ENCODE measurements around the gene SCN1A.

The SCN1A gene

DNA sequence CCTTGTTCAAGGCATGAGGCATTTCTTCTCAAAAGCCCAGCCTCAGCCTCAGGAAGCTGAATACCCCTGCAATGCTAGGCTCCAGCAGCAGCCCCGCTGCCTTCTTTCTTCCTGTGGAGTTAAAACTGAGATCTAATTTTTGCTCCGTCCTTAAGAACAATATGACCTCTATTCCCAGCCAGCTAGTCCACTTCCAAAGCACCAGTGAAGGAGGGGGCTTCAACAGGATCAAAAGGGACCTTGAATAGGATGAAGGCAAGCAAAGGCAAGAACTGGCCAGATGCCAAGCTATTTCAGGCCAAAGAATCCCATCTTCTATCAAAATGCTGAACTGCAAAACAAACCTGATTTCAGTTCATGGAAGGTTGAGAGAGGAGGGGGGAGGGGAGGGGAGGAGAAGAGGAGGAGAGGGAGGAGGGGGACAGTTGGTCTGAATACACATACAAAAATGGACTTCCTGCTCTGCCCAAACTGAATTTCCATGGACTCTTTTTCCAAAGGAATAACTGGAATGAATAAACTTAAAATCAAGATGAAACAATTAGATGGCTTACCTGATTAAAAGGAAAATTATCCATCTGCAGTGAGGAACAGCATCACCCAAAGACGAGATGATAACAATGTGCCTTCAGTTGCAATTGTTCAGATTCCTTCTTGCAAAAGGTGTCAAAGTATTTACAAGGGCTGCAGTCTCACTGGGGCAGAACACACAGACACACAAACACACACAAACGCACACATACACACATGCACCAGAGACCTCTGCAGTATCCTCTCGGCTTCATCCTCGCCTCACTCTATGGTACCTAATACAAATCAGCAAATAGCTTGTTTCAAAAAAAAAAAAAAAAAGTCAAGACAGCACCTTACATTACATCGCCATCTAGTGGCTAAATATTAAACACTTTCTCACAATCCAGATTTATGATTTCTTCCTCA, at the start of gene SCN1A:
TSS of gene SCN1A (minus strand) at position 804 of the 939 bp plus-strand sequence. CDS start 54,399 bp downstream, outside the sequence.
- no peak within 1 kb of the TSS for H3K4me3 ChIP-seq (ENCODE audit: low read depth, low read length)
- TF ChIP-seq, protein P1, sequence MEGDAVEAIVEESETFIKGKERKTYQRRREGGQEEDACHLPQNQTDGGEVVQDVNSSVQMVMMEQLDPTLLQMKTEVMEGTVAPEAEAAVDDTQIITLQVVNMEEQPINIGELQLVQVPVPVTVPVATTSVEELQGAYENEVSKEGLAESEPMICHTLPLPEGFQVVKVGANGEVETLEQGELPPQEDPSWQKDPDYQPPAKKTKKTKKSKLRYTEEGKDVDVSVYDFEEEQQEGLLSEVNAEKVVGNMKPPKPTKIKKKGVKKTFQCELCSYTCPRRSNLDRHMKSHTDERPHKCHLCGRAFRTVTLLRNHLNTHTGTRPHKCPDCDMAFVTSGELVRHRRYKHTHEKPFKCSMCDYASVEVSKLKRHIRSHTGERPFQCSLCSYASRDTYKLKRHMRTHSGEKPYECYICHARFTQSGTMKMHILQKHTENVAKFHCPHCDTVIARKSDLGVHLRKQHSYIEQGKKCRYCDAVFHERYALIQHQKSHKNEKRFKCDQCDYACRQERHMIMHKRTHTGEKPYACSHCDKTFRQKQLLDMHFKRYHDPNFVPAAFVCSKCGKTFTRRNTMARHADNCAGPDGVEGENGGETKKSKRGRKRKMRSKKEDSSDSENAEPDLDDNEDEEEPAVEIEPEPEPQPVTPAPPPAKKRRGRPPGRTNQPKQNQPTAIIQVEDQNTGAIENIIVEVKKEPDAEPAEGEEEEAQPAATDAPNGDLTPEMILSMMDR (IDR thresholded peaks at IDR 0.05; ENCODE audit: control insufficient read depth, extremely low read depth, insufficient read depth): peak; percentile 45
- no peak for DNase-seq (ENCODE audit: low read depth)

GRCh38 chr2:166173263-166173662, 45.4 kb upstream of the SCN1A start:
- TF ChIP-seq, protein P1 (IDR thresholded peaks at IDR 0.05; ENCODE audit: control insufficient read depth, extremely low read depth, insufficient read depth): no peak
- H3K4me3 ChIP-seq (ENCODE audit: low read depth, low read length): no peak overlapping the region
- no peak for DNase-seq (ENCODE audit: low read depth)

DNA sequence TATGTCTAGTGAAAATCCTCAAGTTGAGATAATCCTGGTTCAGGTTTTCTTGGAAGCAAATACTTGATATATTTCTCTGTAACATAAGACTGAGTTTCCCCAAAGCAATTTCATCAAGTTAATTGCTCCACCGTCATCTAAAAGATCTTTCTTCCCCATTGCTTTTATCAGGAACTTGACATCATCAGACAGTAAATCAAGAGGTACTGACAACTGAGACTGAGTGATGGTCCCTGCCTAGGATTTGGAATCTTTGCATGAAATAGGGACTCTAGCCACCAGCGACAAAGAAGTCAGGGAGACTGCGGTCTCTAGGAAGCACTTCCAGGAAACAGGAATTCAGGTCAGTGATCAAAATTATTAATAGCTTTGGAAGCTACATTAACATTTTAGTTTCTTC, 43.4 kb upstream of the SCN1A start:
- no peak for DNase-seq (ENCODE audit: low read depth)
- no peak overlapping the region for H3K4me3 ChIP-seq (ENCODE audit: low read depth, low read length)
- TF ChIP-seq, protein P1 (IDR thresholded peaks at IDR 0.05; ENCODE audit: control insufficient read depth, extremely low read depth, insufficient read depth): no peak

DNA sequence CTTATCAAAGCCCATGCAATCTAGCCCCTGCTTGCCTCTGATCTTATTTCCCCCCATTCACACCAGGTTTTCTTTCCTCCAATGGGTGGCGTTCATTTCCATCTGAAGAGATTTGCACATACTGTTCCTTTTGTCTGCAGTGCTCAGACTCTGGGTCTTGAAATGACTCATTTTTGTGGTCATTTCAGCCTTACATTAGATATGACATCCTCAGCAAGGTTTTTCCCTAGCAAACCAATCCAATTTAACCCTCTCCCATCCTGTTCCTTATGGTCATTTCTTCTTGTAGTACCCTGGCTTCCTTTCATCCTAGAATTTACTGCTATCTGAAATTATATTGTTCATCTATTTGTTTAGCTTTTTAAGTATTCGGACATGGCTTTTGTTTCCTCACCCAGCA, 42.5 kb upstream of the SCN1A start:
- TF ChIP-seq, protein P1 (IDR thresholded peaks at IDR 0.05; ENCODE audit: control insufficient read depth, extremely low read depth, insufficient read depth): no peak
- DNase-seq (ENCODE audit: low read depth): no peak
- H3K4me3 ChIP-seq (ENCODE audit: low read depth, low read length): no peak overlapping the region

DNA sequence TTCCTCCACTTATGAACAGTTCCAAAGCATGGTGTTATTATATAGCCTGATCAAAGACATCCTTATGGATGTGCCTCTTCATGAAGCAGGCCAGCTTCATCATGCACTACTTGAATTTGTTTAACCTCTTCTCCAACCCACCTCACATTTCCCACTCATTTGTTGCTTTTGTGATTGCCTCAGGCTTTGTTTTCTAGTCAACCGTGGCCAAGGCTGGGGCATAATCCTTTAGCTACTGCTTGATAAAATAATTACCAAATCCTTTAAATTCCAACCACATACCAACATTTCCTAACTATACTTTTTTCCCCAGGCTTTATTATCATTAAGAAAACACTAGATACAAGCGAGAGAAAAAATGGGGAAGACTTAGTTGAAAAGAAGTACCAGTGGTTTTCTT, 39.6 kb upstream of the SCN1A start:
- H3K4me3 ChIP-seq (ENCODE audit: low read depth, low read length): no peak overlapping the region
- no peak for DNase-seq (ENCODE audit: low read depth)
- TF ChIP-seq, protein P1 (IDR thresholded peaks at IDR 0.05; ENCODE audit: control insufficient read depth, extremely low read depth, insufficient read depth): no peak

DNA sequence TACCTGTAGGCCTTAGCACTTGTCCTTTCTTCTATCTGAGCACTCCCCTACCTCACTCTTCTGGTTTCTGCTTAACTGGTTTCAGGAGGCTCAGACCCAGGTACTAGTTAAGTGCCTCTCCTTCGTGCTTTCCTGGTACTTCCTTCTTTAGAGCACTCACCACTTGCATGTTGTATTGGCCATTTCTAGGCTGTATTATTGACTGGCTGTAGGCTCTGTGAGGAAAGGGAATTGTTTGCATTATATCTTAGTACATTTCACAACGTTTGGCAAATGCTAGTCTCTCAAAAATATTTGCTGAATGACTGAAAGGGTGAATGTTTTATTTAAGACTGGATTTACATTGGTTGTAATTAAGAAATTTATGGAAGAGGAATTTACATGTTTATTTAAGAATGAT, 36.0 kb upstream of the SCN1A start:
- no peak overlapping the region for H3K4me3 ChIP-seq (ENCODE audit: low read depth, low read length)
- TF ChIP-seq, protein P1 (IDR thresholded peaks at IDR 0.05; ENCODE audit: control insufficient read depth, extremely low read depth, insufficient read depth): no peak

More for the DNA sequence above, 36.0 kb upstream of the SCN1A start:
- no peak for DNase-seq (ENCODE audit: low read depth)

Measured in LNCaP clone FGC (cell line).